ENCODE data around the gene PRKD1.

DNA sequence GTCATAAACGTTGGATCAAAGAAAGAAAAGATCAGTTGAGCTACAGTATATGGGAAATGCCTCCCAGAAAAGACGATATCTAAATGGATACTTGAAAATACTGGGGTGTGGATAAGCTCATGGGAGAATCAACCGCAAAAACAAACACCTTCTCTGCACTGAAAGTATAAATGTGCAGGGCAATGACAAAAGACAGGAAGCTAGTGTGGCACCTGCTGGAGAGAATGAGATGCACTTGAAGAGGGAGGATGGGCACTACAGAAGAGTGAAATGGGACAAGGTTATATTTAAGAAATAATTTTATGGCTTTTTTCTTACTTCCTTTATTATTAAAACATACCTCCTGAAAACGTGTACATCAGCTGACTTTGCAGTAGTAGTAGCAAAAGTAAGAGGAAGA is 153.7 kb downstream of the PRKD1 start:
- TF ChIP-seq, protein P1, sequence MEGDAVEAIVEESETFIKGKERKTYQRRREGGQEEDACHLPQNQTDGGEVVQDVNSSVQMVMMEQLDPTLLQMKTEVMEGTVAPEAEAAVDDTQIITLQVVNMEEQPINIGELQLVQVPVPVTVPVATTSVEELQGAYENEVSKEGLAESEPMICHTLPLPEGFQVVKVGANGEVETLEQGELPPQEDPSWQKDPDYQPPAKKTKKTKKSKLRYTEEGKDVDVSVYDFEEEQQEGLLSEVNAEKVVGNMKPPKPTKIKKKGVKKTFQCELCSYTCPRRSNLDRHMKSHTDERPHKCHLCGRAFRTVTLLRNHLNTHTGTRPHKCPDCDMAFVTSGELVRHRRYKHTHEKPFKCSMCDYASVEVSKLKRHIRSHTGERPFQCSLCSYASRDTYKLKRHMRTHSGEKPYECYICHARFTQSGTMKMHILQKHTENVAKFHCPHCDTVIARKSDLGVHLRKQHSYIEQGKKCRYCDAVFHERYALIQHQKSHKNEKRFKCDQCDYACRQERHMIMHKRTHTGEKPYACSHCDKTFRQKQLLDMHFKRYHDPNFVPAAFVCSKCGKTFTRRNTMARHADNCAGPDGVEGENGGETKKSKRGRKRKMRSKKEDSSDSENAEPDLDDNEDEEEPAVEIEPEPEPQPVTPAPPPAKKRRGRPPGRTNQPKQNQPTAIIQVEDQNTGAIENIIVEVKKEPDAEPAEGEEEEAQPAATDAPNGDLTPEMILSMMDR (conservative IDR thresholded peaks at IDR 0.05; ENCODE audit: low read length): no peak
- no peak for TF ChIP-seq EZH2phosphoT487 (IDR thresholded peaks at IDR 0.05; ENCODE audit: borderline replicate concordance)
